Panc1 (cell line): ENCODE data around the gene CACUL1. TPM values are rescaled to one million over a fixed set of nuclear protein-coding genes. Genes with fewer than 3 reads are reported as not detected.

ENCODE experiments used
- ATAC-seq: fragments of 200-7000 bp; cut with Tn5 transposase; 2 replicates; pipeline ENCODE4 v1.9.1; 2020; ENCODE audit warnings: mild to moderate bottlenecking, moderate library complexity
- BruUV-seq: library from RNA; stranded (reverse); fragments of 400-500 nt; replicated peaks from 2 replicates; lab custom pipeline; 2021; lab: Mats Ljungman, UMichigan
- CTCF ChIA-PET: fragments of 300-600 bp; sonication (Branson Sonifier 250); formaldehyde crosslinking; loops from one replicate; lab custom pipeline; 2022; ENCODE audit warnings: antibody characterized with exemption; lab: Charles Lee
- POLR2A ChIA-PET: fragments of 300-600 bp; sonication (Branson Sonifier 250); formaldehyde crosslinking; loops from one replicate; lab custom pipeline; 2022; ENCODE audit warnings: antibody characterized with exemption; lab: Charles Lee
- DNase-seq: peaks from one replicate; pipeline ENCODE4 v3.0.0-alpha.2; 2010; ENCODE audit warnings: low read depth, low spot score
- H3K27ac ChIP-seq: 2 replicates; pipeline ENCODE4 v1.5.1; 2011; ENCODE audit warnings: mild to moderate bottlenecking, low read length, inconsistent platforms
- H3K27me3 ChIP-seq: fragments of 200-500 bp; sonication (Bioruptor generic); 2 replicates; pipeline ENCODE4 v1.6.0; 2014; ENCODE audit warnings: low read length, inconsistent platforms; ENCODE audit not compliant: control insufficient read depth, insufficient read depth
- H3K36me3 ChIP-seq: fragments of 200-500 bp; sonication (Bioruptor generic); 2 replicates; pipeline ENCODE4 v1.5.1; 2014; ENCODE audit warnings: inconsistent platforms, mild to moderate bottlenecking, low read length, moderate library complexity; ENCODE audit not compliant: control insufficient read depth, insufficient read depth
- H3K4me1 ChIP-seq: 2 replicates; pipeline ENCODE4 v1.5.1; 2011; ENCODE audit warnings: inconsistent platforms, mild to moderate bottlenecking, low read length, moderate library complexity; ENCODE audit not compliant: control insufficient read depth, insufficient read depth
- H3K4me3 ChIP-seq, 2 experiments: 2 replicates each; pipeline ENCODE4 v1.5.1; 2011 to 2012; ENCODE audit warnings: low read depth in 2 of 2, low read length in 2 of 2, mild to moderate bottlenecking in 2 of 2, inconsistent platforms in 1 of 2, moderate library complexity in 1 of 2
- H3K9me3 ChIP-seq: fragments of 200-500 bp; sonication (Bioruptor generic); 2 replicates; pipeline ENCODE4 v1.5.1; 2014; ENCODE audit warnings: low read depth, mild to moderate bottlenecking, inconsistent platforms, low read length, moderate library complexity; ENCODE audit not compliant: control insufficient read depth, insufficient read depth
- CTCF ChIP-seq: fragments of 450-650 bp; IDR thresholded peaks from 2 replicates; pipeline ENCODE4 v1.5.1; 2017; ENCODE audit warnings: mild to moderate bottlenecking
- POLR2AphosphoS5 ChIP-seq: IDR thresholded peaks from 2 replicates; pipeline ENCODE4 v1.6.1; 2012; ENCODE audit warnings: mild to moderate bottlenecking, low read depth, low read length, moderate library complexity
- SIN3A ChIP-seq: IDR thresholded peaks from 2 replicates; pipeline ENCODE4 v1.6.1; 2012; ENCODE audit warnings: low read depth, mild to moderate bottlenecking, low read length, moderate library complexity, borderline replicate concordance; ENCODE audit not compliant: insufficient read depth
- TCF7L2 ChIP-seq: IDR thresholded peaks from 2 replicates; pipeline ENCODE4 v1.6.1; 2011; ENCODE audit warnings: mild to moderate bottlenecking, low read depth, low read length, inconsistent platforms
- in situ Hi-C: cut with HindIII; loops from 2 replicates; pipeline ENCODE4 v1.10.0; 2016; ENCODE audit warnings: low sequenced_read_pairs, low pct_unique_long_range_greater_than_20kb
- intact Hi-C: fragments of 100-400 bp; cut with micrococcal nuclease; formaldehyde crosslinking; loops from one replicate; pipeline ENCODE4 v1.10.0; 2022; ENCODE audit not compliant: unreplicated experiment
- total RNA-seq: library from RNA; stranded (reverse); gene quantifications from one replicate; pipeline ENCODE4 v1.2.1, GENCODE V29; 2021; ENCODE audit not compliant: unreplicated experiment
- TF ChIP-seq, protein P1 (sequence below), 2 experiments: IDR thresholded peaks; 2 replicates each; pipeline ENCODE4 v1.6.1; 2011 to 2012; ENCODE audit warnings: low read depth in 2 of 2, control low read depth in 1 of 2, low read length in 1 of 2, mild to moderate bottlenecking in 1 of 2, moderate library complexity in 1 of 2; ENCODE audit not compliant: insufficient read depth in 1 of 2

CACUL1 gene
- total RNA-seq, 1 experiment from 2014 or later, result 44.1 TPM

DNA sequence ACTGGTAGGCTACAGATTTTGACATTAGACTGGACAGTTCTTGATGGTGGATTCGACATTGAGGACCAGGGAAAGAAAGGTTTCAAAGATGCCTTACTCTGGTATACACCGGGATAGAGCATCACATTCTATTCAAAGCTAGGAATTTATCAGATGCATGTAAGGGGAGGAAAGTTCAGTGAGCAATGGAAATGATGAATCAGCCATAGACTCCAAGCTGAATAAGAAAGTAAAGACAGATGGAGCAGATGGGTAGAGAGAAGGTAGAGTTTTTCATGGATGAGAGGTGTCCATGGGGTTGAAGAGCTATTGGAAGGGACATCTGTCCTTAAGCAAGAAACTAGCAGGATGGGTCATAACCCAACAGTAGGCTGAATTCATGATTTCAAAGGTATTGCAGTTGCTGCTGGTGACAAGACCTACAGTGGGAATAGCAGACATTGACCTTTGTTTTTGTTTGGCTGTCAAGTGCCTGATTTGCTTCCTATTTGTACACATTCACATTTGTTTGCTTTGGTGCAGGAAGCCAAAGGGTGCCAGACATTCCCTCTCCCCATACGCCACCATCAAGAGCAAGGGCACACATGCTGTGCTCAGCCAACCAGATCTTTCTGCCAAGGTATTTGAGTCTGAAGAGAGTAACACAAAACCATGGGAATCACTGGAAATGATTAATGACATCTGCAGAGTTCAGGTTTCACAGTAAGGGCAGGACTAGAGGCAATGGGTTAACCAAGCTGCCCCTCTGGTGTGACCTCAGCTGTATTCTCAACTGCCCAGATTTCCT is 8.6 kb upstream of the CACUL1 start:
- no peak for DNase-seq

GRCh38 chr10:118760265-118760664 is 5.5 kb upstream of the CACUL1 start:
- in situ Hi-C loops, result no loop called here
- ChIA-PET POLR2A (no interaction called here), CTCF (no interaction called here)
- H3K27me3 ChIP-seq, result no peaks in the 10 kb centered on the region; the same call in 1 of the 2 replicates
- H3K9me3 ChIP-seq, result no peaks in the 10 kb centered on the region
- ATAC-seq, result no peak
- TF ChIP-seq CTCF (no peak), SIN3A (no peak), TCF7L2 (no peak), POLR2AphosphoS5 (no peak)
- TF ChIP-seq, protein P1, sequence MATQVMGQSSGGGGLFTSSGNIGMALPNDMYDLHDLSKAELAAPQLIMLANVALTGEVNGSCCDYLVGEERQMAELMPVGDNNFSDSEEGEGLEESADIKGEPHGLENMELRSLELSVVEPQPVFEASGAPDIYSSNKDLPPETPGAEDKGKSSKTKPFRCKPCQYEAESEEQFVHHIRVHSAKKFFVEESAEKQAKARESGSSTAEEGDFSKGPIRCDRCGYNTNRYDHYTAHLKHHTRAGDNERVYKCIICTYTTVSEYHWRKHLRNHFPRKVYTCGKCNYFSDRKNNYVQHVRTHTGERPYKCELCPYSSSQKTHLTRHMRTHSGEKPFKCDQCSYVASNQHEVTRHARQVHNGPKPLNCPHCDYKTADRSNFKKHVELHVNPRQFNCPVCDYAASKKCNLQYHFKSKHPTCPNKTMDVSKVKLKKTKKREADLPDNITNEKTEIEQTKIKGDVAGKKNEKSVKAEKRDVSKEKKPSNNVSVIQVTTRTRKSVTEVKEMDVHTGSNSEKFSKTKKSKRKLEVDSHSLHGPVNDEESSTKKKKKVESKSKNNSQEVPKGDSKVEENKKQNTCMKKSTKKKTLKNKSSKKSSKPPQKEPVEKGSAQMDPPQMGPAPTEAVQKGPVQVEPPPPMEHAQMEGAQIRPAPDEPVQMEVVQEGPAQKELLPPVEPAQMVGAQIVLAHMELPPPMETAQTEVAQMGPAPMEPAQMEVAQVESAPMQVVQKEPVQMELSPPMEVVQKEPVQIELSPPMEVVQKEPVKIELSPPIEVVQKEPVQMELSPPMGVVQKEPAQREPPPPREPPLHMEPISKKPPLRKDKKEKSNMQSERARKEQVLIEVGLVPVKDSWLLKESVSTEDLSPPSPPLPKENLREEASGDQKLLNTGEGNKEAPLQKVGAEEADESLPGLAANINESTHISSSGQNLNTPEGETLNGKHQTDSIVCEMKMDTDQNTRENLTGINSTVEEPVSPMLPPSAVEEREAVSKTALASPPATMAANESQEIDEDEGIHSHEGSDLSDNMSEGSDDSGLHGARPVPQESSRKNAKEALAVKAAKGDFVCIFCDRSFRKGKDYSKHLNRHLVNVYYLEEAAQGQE (IDR thresholded peaks at IDR 0.05; ENCODE audit: insufficient read depth in 1 of 2, low read depth in 2 of 2, low read length in 1 of 2), result no peak
- no peaks in the 10 kb centered on the region; the same call in 1 of the 2 replicates for H3K4me1 ChIP-seq
- intact Hi-C loops, result no loop called here
- no peak for DNase-seq
- no peaks in the 10 kb centered on the region for H3K36me3 ChIP-seq
- no peak overlapping the region for H3K4me3 ChIP-seq
- no peak overlapping the region for H3K27ac ChIP-seq
- no TSS peak for BruUV-seq

More for the DNA sequence above, 8.6 kb upstream of the CACUL1 start:
- intact Hi-C loops, result no loop called here
- no TSS peak for BruUV-seq
- Histone ChIP-seq H3K9me3 (no peaks in the 10 kb centered on the region), H3K4me1 (no peaks in the 10 kb centered on the region), H3K4me3 (no peak overlapping the region), H3K27ac (no peak overlapping the region), H3K27me3 (no peaks in the 10 kb centered on the region; the same call in 1 of the 2 replicates), H3K36me3 (no peaks in the 10 kb centered on the region)
- TF ChIP-seq CTCF (no peak), SIN3A (no peak), POLR2AphosphoS5 (no peak), TCF7L2 (no peak)
- TF ChIP-seq, protein P1 (IDR thresholded peaks at IDR 0.05; ENCODE audit: insufficient read depth in 1 of 2, low read depth in 2 of 2, low read length in 1 of 2), result no peak
- in situ Hi-C loops, result no loop called here
- no peak for ATAC-seq
- POLR2A ChIA-PET, result no interaction called here
- CTCF ChIA-PET, result no interaction called here
